HEK293 (cell line): ENCODE measurements around the gene ZBTB38.

Experiments used
- BCL11A ChIP-seq: fragments of 450-650 bp; formaldehyde crosslinking; IDR thresholded peaks from 2 replicates; pipeline ENCODE4 v1.5.1; 2016; ENCODE audit warnings: low read depth, missing biosample characterization, missing genetic modification characterization
- CTCF ChIP-seq: fragments of 450-650 bp; formaldehyde crosslinking; IDR thresholded peaks from 2 replicates; pipeline ENCODE4 v1.5.1; 2016; ENCODE audit warnings: missing biosample characterization, missing genetic modification characterization
- KLF7 ChIP-seq: fragments of 450-650 bp; formaldehyde crosslinking; IDR thresholded peaks from 2 replicates; pipeline ENCODE4 v1.5.1; 2016; ENCODE audit warnings: missing biosample characterization, missing genetic modification characterization, borderline replicate concordance
- ZBTB1 ChIP-seq: fragments of 450-650 bp; formaldehyde crosslinking; IDR thresholded peaks from 2 replicates; pipeline ENCODE4 v1.5.1; 2016; ENCODE audit warnings: missing biosample characterization, missing genetic modification characterization
- ZNF157 ChIP-seq: fragments of 450-650 bp; formaldehyde crosslinking; IDR thresholded peaks from 2 replicates; pipeline ENCODE4 v1.5.1; 2016; ENCODE audit warnings: missing biosample characterization, missing genetic modification characterization
- ZNF280C ChIP-seq: fragments of 450-650 bp; formaldehyde crosslinking; IDR thresholded peaks from 2 replicates; pipeline ENCODE4 v1.5.1; 2016; ENCODE audit warnings: missing biosample characterization, missing genetic modification characterization
- ZNF311 ChIP-seq: fragments of 450-650 bp; formaldehyde crosslinking; IDR thresholded peaks from 2 replicates; pipeline ENCODE4 v1.5.1; 2017; ENCODE audit warnings: missing biosample characterization, missing genetic modification characterization, borderline replicate concordance
- ZNF777 ChIP-seq: fragments of 450-650 bp; formaldehyde crosslinking; IDR thresholded peaks from 2 replicates; pipeline ENCODE4 v1.5.1; 2017; ENCODE audit warnings: missing biosample characterization, missing genetic modification characterization, borderline replicate concordance

- no peak for TF ChIP-seq ZNF777 (tag by site-specific recombination)
- no peak for TF ChIP-seq ZNF280C (tag by site-specific recombination)
- no peak for TF ChIP-seq ZNF157 (tag by site-specific recombination)
- no peak for TF ChIP-seq ZBTB1 (tag by site-specific recombination)
- TF ChIP-seq ZNF311 (tag by site-specific recombination): no peak
- no peak for TF ChIP-seq KLF7
- TF ChIP-seq BCL11A: no peak
- no peak for TF ChIP-seq CTCF (tag by site-specific recombination)
Observed at GRCh38 chr3:141379250-141379966, 11.1 kb downstream of the ZBTB38 start.
